GM23248 (cell line): ENCODE measurements around the gene RPS6KA4.

ENCODE experiments used
- EZH2 ChIP-seq: fragments of 200-600 bp; sonication (generic); IDR thresholded peaks from 2 replicates; pipeline ENCODE4 v1.6.1; 2018; ENCODE audit warnings: antibody characterized with exemption, mild to moderate bottlenecking; ENCODE audit not compliant: insufficient read depth, poor library complexity, severe bottlenecking
- EZH2phosphoT487 ChIP-seq: fragments of 200-600 bp; sonication (generic); IDR thresholded peaks from 2 replicates; pipeline ENCODE4 v1.6.1; 2018; ENCODE audit warnings: antibody characterized with exemption, moderate library complexity, mild to moderate bottlenecking, low read depth; ENCODE audit not compliant: insufficient read depth

DNA sequence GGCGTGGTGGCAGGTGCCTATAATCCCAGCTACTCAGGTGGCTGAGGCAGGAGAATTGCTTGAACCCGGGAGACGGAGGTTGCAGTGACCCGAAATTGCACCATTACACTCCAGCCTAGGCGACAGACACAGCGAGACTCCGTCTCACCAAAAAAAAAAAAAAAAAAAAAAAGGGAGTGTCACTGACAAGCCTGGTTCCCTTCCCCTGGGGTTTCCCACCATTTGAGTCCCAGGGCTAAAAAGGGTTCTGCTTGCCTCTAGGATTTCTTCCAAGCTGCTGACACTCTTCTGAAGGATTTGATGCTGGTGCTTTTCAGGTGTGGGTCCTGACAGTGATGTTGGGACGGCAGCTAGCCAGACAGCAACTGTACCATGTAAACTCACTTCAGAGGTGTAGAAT is 20.2 kb upstream of the RPS6KA4 start:
- TF ChIP-seq EZH2phosphoT487, result no peak
- no peak for TF ChIP-seq EZH2
